Ramos (cell line): ENCODE data around the gene PARD3B.

Experiments used
- in situ Hi-C: fragments of 300-500 bp; cut with MboI; formaldehyde crosslinking; loops from one replicate; pipeline ENCODE4 v1.14.3; 2022; ENCODE audit warnings: low sequenced_read_pairs; ENCODE audit not compliant: unreplicated experiment

Gene PARD3B

DNA sequence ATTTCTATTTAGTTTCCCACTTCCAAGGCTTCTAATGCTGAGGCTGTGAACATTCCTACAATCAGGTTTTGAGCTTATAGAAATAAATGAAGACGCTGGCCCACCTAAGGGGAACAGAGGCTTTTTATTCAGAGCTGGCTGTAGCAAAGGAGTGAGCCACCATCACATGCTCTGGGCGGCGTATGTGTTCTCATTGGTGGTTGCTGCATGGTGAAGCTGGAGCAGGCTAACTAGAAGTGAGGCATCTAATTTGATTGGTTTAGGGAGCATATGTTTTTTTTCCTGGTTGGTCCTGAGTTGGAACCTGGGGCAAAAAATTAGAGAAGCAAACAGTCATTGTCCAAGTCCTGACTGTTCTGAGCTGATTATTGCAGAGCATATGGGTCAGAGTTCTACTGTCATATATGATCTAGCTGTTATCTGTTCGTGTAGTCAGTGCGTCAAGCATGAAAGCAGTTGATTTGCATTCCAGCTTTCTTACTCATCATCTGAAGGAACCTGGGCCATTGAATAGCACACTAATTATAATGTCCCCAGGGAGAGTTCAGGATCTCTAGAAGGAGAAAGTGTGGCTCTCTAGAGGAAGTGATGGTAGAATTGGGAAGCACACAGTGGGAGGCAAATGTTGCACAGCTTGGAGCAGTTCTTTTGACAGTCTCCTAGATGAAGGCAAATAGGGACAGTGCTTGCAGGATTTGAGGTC, 279.6 kb downstream of the PARD3B start:
- in situ Hi-C loops, result no loop called here

DNA sequence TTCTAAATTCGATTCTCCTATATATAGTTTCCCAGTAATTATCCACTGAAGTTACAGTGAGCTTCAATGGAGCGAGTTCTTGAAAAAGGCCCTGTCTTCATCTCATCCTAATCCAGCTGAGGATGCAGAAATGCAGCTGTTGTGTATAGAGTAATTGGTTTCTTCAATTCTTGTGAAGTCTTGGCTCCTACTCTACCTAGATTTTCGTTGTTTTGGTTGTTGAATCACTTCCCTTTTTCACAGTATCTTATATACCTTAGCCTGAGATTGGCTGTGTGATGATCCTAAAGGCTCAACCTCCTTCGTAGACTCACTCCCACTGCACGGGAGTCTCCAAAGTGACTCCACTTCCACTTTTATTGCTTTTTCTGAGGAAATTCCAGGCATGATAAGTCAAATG, 280.4 kb downstream of the PARD3B start:
- in situ Hi-C loops, result no loop called here

DNA sequence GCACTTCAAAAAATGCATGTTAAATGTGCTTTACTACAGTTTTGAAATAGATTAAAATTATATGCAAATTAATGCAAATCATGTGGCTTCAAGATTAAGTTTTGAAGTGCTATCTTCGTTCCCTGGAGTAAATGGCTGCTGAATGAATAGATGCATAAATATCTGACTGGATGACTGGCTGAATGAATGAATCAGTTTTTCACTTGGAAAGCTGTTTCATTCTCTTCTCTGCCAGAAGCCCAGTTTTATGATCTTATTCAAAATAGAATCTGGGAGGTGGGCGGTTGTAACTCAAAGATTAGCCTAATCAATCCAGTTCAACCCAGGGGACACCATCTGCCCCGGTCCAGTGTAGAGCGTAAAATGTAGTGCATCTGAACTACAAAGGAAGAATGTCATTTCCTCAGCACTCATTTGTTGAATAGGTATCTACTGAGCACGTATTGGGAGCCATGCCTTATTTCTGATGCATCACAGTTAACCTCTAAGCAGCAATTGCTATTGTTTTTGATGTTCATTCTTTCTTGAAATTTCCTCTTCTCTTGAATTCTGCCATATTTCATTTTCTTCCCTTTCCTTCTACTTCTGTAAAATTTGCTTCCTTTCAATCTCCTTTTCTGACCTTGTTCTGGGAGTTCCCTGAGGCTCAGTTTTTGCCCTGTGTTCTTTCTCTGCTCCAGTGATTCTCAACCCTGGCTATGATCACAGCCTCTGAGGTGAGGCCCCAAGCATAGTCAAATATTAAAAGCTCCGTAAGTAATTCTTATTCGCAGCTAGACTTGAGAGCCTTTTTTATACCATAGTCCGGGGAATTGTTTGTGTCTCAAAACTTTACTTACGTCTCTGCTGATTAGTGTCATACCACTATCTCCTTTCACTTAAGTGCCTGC, 282.7 kb downstream of the PARD3B start:
- in situ Hi-C loops, result no loop called here

DNA sequence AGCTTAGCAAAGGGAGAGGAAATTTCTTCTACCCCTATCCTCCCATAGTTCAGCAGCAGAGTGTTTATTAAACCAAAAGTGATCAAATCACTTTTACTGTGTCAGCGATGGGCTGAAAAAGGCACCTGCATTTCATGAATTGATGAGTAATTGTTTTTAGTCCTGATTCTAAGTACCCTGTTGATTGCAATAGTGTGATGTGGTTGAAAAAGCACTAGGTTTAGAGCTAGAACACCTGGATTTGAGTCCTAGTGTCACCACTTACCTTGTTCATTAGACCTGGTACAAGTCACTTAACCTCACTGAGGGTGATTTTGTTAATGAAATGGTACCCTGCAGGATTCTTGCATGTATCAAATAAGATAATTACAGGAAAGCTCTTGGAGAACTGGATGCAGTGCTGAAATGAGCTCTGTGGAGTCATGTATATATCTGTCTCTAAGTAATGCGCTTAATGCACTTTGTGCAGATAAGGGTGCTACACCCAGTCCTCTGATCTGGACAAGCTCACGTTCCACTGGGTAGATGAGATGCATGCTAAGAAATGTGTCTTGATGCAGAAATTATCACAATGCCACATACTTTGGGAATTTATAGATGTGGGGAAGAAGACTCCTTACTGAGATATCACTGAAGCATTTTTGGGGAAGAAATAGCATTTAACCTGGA, 289.6 kb downstream of the PARD3B start:
- in situ Hi-C loops, result no loop called here

DNA sequence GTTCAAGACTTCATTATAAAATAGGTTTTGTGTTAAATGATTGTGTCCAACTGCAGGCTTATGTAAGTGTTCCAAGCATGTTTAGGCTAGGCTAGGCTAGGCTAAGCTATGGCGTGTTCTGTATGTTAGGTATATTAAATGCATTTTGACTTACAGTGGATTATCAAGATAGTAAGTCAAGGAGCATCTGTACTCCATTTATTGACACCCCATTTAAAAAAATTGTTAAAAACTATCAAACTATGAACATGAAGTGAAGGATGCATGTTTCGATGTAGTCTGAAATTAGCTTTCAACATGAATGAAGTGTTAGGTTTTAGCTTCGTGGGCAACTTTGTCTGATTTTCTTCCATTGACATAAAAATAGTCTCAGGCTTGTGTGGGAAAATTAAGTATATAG, 290.5 kb downstream of the PARD3B start:
- in situ Hi-C loops, result no loop called here

DNA sequence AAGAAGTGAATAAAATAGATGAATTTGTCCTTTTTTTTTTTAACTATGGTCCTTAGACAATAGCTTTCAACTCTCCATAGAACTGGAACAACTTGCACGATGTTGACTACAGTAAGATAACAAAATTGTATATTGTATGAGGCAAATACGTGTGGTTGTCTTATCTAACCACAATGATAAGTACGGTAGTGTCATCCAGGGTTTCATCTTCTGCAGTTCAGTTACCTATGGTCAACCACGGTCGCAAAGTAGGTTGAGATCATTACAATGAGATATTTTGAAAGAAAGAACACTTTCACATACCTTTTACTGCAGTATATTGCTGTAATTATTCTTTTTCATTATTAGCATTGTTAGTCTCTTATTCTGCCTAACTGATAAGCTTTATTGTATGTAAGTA, 295.2 kb downstream of the PARD3B start:
- in situ Hi-C loops, result no loop called here

DNA sequence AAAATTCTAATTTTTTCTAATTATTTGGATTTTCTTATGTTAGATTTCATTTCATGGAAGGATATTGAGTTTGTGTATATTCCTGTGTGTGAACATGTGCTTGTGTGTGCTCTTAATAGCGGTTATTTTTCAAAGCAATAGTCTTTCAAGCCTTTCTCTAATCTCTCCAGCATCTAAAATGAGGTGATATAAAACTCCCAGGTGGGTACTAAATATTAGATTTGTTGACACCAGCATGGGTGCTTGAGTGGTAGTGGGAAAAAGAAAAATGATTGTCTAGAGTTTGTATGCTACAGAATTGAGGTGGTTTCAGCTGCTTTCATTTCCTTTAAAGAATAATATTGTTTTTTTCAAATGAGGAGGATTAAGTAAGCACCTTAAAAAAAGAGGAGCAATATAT, 296.8 kb downstream of the PARD3B start:
- in situ Hi-C loops, result no loop called here

DNA sequence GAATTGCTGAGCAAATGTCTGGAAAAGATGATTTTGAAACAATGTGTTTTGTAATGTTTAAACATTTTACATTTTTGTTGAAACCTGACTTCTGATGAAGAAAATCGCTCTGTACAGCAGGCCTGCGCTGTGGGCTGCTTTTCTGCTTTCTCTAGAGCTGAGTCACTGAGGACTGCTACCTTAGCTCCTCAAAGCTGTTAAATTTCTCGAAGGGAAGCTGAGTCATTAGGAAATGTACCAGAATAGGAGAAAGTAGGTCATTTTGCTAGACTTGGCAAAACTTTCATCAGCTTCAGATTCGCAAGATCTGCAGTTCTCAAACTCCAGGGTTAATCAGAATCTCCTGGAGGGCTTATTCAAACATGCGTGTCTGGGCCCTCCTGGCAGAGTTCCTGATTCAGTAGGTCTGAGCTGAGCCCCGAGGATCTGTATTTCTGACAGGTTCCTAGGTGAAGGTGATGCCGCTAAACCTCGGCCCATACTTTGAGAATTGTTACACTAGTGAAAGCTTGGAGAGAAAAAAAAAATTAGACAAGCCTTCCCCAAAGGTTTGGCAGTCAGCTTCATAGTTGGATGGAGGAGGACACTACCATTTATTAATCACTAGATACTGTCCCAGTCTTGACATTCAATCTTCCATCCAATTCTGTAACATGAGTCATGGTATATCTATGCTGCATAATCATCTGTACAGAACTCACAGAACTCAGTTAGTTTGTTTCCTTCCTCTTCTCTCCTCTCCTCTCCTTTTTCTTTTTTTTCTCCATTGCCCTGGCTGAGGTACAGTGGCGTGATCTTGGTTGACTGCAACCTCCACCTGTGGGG, 297.6 kb downstream of the PARD3B start:
- in situ Hi-C loops, result no loop called here

DNA sequence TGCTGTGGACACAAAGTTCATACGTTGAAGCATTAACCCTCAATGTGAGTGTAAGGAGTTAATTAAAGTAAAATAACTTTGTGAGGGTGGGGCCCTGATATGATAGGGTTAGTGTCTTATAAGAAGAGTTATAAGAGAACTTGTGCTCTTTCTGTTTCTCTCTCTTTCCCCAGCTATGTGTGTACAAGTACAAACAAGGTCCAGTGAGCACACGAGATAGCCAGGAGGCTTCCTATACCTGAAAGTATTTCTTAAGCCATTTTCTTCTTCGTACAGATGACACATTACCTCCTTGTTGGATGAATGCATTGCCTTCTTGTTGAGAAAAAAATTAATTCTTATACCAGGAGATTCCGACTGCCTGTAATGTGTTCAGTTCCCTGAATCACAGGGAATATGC, 301.2 kb downstream of the PARD3B start:
- in situ Hi-C loops, result no loop called here

DNA sequence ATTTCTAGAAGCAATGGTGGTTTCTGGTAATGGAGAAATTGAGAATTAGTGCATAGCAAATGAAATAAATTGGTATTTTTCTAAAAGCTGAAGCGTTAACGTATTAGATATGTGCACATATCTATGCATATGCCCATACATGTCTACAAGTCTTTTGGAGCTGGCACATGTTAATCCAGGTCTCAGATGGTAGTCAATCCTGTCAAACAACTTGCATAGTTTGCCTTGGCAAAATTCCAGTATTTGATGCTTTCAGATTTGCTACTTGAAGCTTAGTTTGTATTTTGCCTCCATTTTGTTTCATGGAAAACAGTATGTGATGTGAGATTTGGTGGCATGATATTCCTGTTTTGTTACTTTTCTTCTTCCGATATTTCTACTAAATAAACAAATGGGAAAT, 304.6 kb downstream of the PARD3B start:
- in situ Hi-C loops, result no loop called here

DNA sequence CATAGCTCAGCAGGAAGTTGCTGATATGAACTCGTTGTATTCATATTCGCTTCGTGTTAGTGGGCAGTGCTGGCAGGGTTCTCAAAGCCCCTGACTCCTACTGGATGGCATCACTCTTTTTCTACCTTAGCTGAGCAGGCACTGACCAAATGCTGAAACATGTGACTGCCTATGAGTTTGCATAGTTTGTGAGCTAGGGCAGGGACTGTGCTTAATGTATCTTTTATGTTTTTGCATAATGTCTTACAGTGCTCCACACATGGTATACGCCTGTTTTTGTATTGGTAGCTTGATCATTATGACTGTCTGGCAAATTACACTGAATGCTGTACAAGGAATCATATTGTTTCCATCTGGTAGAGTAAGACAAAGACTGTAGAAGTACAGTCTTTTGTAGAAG, 305.3 kb downstream of the PARD3B start:
- in situ Hi-C loops, result no loop called here

DNA sequence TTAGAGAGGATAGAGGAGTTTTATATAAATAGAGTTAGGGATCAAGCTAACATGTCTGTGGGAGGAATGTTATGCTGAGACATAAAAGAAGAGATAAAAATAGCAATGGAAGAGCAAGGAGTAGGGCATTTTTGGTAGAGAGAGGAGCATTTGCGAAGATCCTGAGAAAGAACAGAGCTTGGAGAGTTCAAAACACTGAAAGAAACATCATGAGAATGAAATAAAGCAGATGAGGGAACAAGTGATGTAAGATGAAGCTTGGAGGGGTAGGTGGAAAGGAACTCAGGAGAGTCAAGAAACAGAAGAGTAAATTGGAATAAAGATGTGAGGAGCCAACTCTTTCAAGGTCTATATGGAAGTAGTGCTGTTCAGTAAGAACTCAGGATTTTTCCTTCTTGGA, 308.6 kb downstream of the PARD3B start:
- in situ Hi-C loops, result no loop called here

DNA sequence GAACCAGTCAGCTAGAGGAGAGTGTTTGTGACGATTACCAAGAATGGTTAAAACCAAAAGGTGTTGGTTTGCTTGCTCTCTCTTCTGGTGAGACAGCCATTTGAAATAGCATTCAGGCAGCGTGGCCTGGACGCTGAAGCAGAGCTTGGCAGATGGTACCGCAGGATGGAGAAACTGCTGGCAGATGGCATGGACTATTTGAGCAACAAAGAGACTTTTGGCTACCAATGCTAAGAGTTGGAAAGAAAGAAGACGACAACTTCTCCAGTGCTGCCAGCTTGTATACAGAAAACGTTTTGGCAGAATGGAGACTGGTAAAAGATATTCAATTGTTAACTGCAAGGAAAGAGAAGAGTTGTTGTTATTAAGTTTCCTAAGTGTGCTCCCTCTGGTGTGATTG, 315.0 kb downstream of the PARD3B start:
- in situ Hi-C loops, result no loop called here

DNA sequence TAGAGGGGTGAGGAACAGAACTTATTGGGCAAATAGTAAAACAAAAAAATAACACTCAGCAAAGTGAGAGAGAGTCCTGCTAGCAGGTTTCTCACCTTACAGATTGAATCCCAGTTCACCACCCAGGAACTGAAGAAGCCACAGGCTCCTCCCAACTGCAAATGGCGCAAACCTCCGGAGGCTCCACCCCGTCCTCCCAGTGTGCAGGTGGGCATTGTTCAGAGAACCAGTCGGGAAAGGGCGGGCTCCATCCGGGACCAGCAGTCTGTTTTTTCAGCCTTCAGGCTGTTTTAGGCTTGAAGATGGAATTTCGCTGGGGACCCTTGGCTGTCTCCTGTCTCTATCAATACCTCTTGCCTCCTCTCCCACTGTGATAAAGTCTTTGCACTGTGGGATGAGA, 317.5 kb downstream of the PARD3B start:
- in situ Hi-C loops, result no loop called here

DNA sequence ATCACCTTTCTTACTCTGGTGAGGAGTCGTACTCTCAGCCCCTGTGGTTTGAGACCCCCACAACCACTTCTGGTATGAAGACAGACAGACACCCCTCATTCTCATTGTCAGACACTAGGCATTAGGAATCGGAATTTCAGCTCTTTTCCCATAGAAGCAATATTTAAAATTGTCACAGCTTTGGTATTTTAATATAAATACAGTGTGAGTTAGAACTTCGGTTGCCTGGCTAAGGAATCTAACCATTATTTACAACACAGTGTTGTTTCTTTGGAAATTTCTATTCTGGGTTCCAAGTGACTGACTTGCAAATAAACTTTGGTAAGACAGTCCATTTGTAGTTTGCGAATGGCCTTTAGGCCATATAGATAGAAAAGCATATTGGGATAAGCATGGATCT, 318.1 kb downstream of the PARD3B start:
- in situ Hi-C loops, result no loop called here

DNA sequence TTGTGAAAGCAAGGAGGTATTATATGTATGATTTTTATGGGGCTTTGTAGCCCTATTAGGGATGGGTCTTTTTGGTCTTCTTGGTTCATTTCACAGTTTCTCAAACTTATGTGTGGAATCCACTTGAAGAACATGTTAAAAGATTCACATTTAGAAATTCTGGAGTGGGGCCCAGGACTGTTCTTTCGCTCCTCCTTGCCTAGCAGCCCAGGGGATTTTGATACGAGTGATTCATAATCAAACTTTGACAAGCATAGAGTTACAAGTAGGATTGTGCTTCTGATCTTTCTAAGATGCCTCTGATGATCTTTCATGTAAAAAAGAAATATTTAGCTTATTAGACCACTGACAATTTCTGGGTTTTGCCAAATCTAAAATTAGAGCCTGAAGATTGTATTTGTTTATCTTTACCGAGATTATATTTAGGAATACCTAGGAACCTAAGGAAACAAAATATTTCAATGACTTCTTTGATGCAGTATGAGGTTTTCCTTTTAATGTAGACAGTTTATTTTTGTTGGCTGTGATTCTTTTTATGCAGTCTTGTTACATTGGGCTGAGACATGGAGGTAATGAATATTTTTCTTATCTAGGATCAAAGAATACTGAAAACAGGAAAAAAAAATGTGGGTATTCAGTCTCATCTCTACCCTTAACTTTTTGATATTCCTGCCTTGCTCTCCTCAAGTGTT, 324.0 kb downstream of the PARD3B start:
- in situ Hi-C loops, result no loop called here

DNA sequence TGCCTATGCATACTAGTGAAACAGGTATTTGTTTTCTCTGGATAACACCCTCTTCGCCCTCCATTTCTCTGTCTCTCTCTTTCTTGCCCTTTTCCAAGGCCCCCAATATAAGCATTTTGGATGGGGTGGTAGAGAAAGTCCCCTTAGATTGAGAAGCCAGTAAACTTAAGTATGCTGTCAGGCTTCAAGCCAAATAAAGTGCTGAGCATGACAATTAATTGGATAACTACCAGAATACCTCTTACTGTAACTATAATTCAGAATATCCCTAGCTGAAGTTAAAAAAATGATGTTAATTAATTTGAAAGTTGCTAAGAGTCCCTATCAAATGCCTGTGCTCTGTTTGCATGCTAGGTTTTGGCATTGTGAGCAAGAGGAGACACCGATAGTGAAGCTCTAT, 324.8 kb downstream of the PARD3B start:
- in situ Hi-C loops, result no loop called here

DNA sequence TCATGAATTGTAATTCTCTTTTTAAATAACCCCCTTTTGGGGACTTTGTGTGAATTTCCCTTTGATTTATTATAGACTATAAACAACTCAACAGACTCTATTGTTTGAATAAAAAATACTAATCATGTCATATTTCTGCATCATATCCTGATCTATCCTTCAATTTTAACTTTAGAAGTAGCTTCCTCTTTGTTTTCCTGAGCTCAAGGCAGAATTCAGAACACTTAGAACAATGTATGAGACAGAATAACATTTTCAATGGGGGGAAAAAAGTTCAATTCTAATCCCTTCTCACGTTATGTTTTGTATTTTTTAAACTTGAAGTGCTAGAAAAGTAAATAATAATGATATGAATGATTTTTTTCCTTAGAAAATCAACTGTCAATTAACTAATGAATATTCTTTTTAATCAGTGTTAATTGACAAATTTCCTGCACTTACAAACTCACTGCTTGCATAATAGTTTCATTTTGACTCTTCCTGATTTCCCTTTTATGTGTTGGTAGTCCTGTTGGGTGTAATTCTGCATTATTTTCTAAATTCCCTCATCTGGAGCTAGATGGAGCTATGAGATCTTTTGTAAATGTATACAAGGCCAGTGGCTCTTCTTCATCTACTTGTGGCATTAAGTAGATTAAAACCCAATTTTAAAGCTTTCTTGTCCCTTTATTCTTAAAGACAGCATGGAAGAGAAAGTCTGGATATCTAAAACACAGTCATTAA, 326.1 kb downstream of the PARD3B start:
- in situ Hi-C loops, result no loop called here

DNA sequence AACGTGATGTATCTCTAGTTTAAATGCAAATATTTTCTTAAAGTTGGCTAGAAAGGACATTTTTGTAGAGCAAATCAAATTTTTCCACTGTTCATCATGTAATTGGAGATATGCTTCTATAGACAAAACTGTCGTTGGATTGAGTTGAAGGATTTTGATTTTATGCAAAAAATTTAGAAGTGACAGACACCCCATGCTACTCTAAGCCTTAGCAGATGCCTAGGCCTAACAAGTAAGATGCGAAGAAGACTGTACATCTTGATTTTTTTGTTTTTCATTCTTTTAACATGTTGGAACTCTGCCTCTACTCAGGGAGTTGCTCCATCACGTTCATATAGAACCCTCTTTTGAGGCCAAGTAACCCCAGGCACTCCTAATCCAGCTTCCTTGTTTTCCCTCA, 331.0 kb downstream of the PARD3B start:
- in situ Hi-C loops, result no loop called here
